SK-N-SH (cell line): ENCODE data around the gene VCAN. TPM values are rescaled to one million over a fixed set of nuclear protein-coding genes. Genes with fewer than 3 reads are reported as not detected.

ENCODE experiments used
- CTCF ChIA-PET: fragments of 300-600, 350-600 bp; formaldehyde crosslinking; extraction: SDS; loops from one replicate; lab custom pipeline; 2021; lab: Yijun Ruan, JAX
- POLR2A ChIA-PET: fragments of 350-600 bp; sonication (Branson Sonifier 250); formaldehyde crosslinking; extraction: SDS; loops from one replicate; lab custom pipeline; 2020; ENCODE audit warnings: antibody characterized with exemption, inconsistent platforms; lab: Yijun Ruan, JAX
- DNase-seq: peaks from one replicate; pipeline ENCODE4 v3.0.0; 2012
- H2AFZ ChIP-seq: fragments of 200-600 bp; sonication (generic); 2 replicates; pipeline ENCODE4 v1.8.1; 2016; ENCODE audit warnings: antibody characterized with exemption, mild to moderate bottlenecking, low read depth
- H3F3A ChIP-seq: fragments of 200-600 bp; sonication (generic); replicated peaks from 2 replicates; pipeline ENCODE3; 2016; ENCODE audit warnings: antibody characterized with exemption, mild to moderate bottlenecking; ENCODE audit not compliant: insufficient read depth
- H3K27ac ChIP-seq, 2 experiments: fragments of 200-500 bp in 1 of 2; fragments of 200-600 bp in 1 of 2; sonication (Bioruptor generic) in 1 of 2; sonication (generic), shearing (Covaris generic) in 1 of 2; 2 replicates each; pipeline versions ENCODE4 v1.5.1 to v1.6.1; 2014 to 2016; ENCODE audit warnings: low read depth in 2 of 2, inconsistent platforms in 1 of 2, low read length in 1 of 2, mild to moderate bottlenecking in 1 of 2, mixed read lengths in 1 of 2
- H3K27me3 ChIP-seq: fragments of 200-600 bp; sonication (generic), shearing (Covaris generic); 2 replicates; pipeline ENCODE4 v1.6.1; 2016; ENCODE audit warnings: mixed run types; ENCODE audit not compliant: insufficient read depth
- H3K36me3 ChIP-seq, 2 experiments: fragments of 200-500 bp in 1 of 2; fragments of 200-600 bp in 1 of 2; sonication (Bioruptor generic) in 1 of 2; sonication (generic) in 1 of 2; replicated peaks in 1 of 2; 2 replicates each; pipeline versions ENCODE3 to v1.5.1; 2014 to 2016; ENCODE audit warnings: low read length in 1 of 2, mild to moderate bottlenecking in 1 of 2; ENCODE audit not compliant: insufficient read depth in 2 of 2, control insufficient read depth in 1 of 2
- H3K4me1 ChIP-seq, 2 experiments: fragments of 200-500 bp in 1 of 2; fragments of 200-600 bp in 1 of 2; sonication (Bioruptor generic) in 1 of 2; sonication (generic), shearing (Covaris generic) in 1 of 2; 2 replicates each; pipeline versions ENCODE4 v1.5.1 to v1.6.1; 2014 to 2016; ENCODE audit warnings: low read depth in 1 of 2, low read length in 1 of 2, mixed run types in 1 of 2; ENCODE audit not compliant: insufficient read depth in 2 of 2, control insufficient read depth in 1 of 2
- H3K4me2 ChIP-seq: fragments of 200-600 bp; sonication (generic), shearing (Covaris generic); 2 replicates; pipeline ENCODE4 v1.6.1; 2017; ENCODE audit warnings: mixed run types
- H3K4me3 ChIP-seq, 2 experiments: fragments of 200-500 bp in 1 of 2; fragments of 200-600 bp in 1 of 2; sonication (Bioruptor generic) in 1 of 2; sonication (generic), shearing (Covaris generic) in 1 of 2; 2 replicates each; pipeline versions ENCODE4 v1.5.1 to v1.8.1; 2014 to 2016; ENCODE audit warnings: low read depth in 2 of 2, inconsistent platforms in 1 of 2, low read length in 1 of 2, mild to moderate bottlenecking in 1 of 2, mixed read lengths in 1 of 2, moderate library complexity in 1 of 2
- H3K79me2 ChIP-seq: fragments of 200-600 bp; sonication (generic); 2 replicates; pipeline ENCODE4 v1.8.1; 2017; ENCODE audit warnings: mild to moderate bottlenecking; ENCODE audit not compliant: insufficient read depth
- H3K9ac ChIP-seq: fragments of 200-600 bp; sonication (generic); 2 replicates; pipeline ENCODE4 v1.6.1; 2017; ENCODE audit warnings: mixed run types
- H3K9me2 ChIP-seq: fragments of 200-600 bp; sonication (generic); 2 replicates; pipeline ENCODE4 v1.6.1; 2017; ENCODE audit warnings: mixed run types
- H3K9me3 ChIP-seq: fragments of 200-600 bp; sonication (generic); 2 replicates; pipeline ENCODE4 v1.6.1; 2017; ENCODE audit warnings: mixed run types, mild to moderate bottlenecking, moderate library complexity
- H4K20me1 ChIP-seq: fragments of 200-600 bp; sonication (generic); 2 replicates; pipeline ENCODE4 v1.6.1; 2017; ENCODE audit warnings: mild to moderate bottlenecking, mixed run types; ENCODE audit not compliant: insufficient read depth
- CHD2 ChIP-seq: fragments of 150-350 bp; IDR thresholded peaks from 2 replicates; pipeline ENCODE4 v1.6.1; 2018; ENCODE audit warnings: low read length; ENCODE audit not compliant: partially characterized antibody
- ELF1 ChIP-seq: IDR thresholded peaks from 2 replicates; pipeline ENCODE4 v1.4.0; 2012
- EP300 ChIP-seq, 2 experiments: IDR thresholded peaks; 2 replicates each; pipeline versions ENCODE4 v1.4.0 to v1.6.1; 2012; ENCODE audit warnings: borderline replicate concordance in 1 of 2, low read depth in 1 of 2, low read length in 1 of 2
- EZH2phosphoT487 ChIP-seq: fragments of 200-600 bp; sonication (generic); IDR thresholded peaks from 2 replicates; pipeline ENCODE4 v1.6.1; 2017; ENCODE audit warnings: low read depth, mixed run types, mild to moderate bottlenecking, antibody characterized with exemption, moderate library complexity, borderline replicate concordance
- FOXJ3 ChIP-seq: sonication (generic); formaldehyde crosslinking; IDR thresholded peaks from 2 replicates; pipeline ENCODE4 v1.5.1; 2020; ENCODE audit warnings: mild to moderate bottlenecking, missing genetic modification reagents
- FOXM1 ChIP-seq: IDR thresholded peaks from 2 replicates; pipeline ENCODE4 v1.4.0; 2012; ENCODE audit warnings: low read depth, mild to moderate bottlenecking
- GATA2 ChIP-seq: sonication (generic); formaldehyde crosslinking; IDR thresholded peaks from 2 replicates; pipeline ENCODE4 v1.5.0; 2020; ENCODE audit warnings: mild to moderate bottlenecking, missing genetic modification reagents
- JUND ChIP-seq: IDR thresholded peaks from 2 replicates; pipeline ENCODE4 v1.4.0; 2012
- MXI1 ChIP-seq: IDR thresholded peaks from 2 replicates; pipeline ENCODE4 v1.6.1; 2012; ENCODE audit warnings: mild to moderate bottlenecking, low read depth, low read length, improper control_type of control experiment
- NFIC ChIP-seq: IDR thresholded peaks from 2 replicates; pipeline ENCODE4 v1.4.0; 2012; ENCODE audit warnings: borderline replicate concordance
- PBX3 ChIP-seq: IDR thresholded peaks from 2 replicates; pipeline ENCODE4; 2012
- POLR2AphosphoS5 ChIP-seq: IDR thresholded peaks from 2 replicates; pipeline ENCODE4 v1.6.1; 2012; ENCODE audit warnings: low read depth, low read length
- RAD21 ChIP-seq: IDR thresholded peaks from 2 replicates; pipeline ENCODE4 v1.6.1; 2012; ENCODE audit warnings: mild to moderate bottlenecking, low read length
- RCOR1 ChIP-seq: fragments of 150-350 bp; IDR thresholded peaks from 2 replicates; pipeline ENCODE4 v1.6.1; 2017; ENCODE audit warnings: antibody characterized with exemption, low read length
- REST ChIP-seq: IDR thresholded peaks from 2 replicates; pipeline ENCODE4 v1.6.1; 2012; ENCODE audit warnings: mild to moderate bottlenecking, low read depth, low read length, moderate library complexity
- RFX5 ChIP-seq: IDR thresholded peaks from 2 replicates; pipeline ENCODE4 v1.6.1; 2012; ENCODE audit warnings: mild to moderate bottlenecking, improper control_type of control experiment, low read length
- SIN3A ChIP-seq: IDR thresholded peaks from 2 replicates; pipeline ENCODE4 v1.6.1; 2012; ENCODE audit warnings: low read depth, mild to moderate bottlenecking, low read length, moderate library complexity, borderline replicate concordance
- SMC3 ChIP-seq: IDR thresholded peaks from 2 replicates; pipeline ENCODE4 v1.6.1; 2012; ENCODE audit warnings: low read depth, low read length, improper control_type of control experiment
- TAF1 ChIP-seq: IDR thresholded peaks from 2 replicates; pipeline ENCODE4 v1.6.1; 2012; ENCODE audit warnings: low read depth, mild to moderate bottlenecking, low read length, moderate library complexity, borderline replicate concordance
- TCF12 ChIP-seq: IDR thresholded peaks from 2 replicates; pipeline ENCODE4 v1.4.0; 2012
- TEAD4 ChIP-seq: IDR thresholded peaks from 2 replicates; pipeline ENCODE4 v1.4.0; 2012; ENCODE audit warnings: mild to moderate bottlenecking, borderline replicate concordance; ENCODE audit not compliant: insufficient read depth
- USF1 ChIP-seq: IDR thresholded peaks from 2 replicates; pipeline ENCODE4 v1.4.0; 2012; ENCODE audit warnings: low read depth, borderline replicate concordance
- YY1 ChIP-seq: IDR thresholded peaks from 2 replicates; pipeline ENCODE4 v1.4.0; 2012; ENCODE audit warnings: low read depth, mild to moderate bottlenecking
- WGBS: methylation state at CpG from one replicate; pipeline ENCODE4 v1.1.6; 2017; ENCODE audit warnings: low lambda C conversion rate; 5-methylcytosine and 5-hydroxymethylcytosine counted together
- polyA plus RNA-seq, 3 experiments: library from polyadenylated mRNA; depleted of rRNA; stranded (reverse); fragments of >200 nt; gene quantifications; 2 replicates each; pipeline ENCODE4 v1.2.3, GENCODE V29; 2012
- TF ChIP-seq, protein P1 (sequence below): IDR thresholded peaks from 2 replicates; pipeline ENCODE4 v1.4.0; 2012; ENCODE audit warnings: low read depth
- TF ChIP-seq, protein P2 (sequence below): fragments of 200-600 bp; sonication (generic); IDR thresholded peaks from 2 replicates; pipeline ENCODE4 v1.6.1; 2017; ENCODE audit warnings: antibody characterized with exemption, mild to moderate bottlenecking, moderate library complexity

Gene VCAN
- polyA plus RNA-seq (2012; rRNA removed): 142 and 147 TPM in 2 replicates
- 128 and 146 TPM in 2 replicates for polyA plus RNA-seq (2012; cell fraction: cytosol; rRNA removed)
- 105 and 212 TPM in 2 replicates for polyA plus RNA-seq (2012; cell fraction: nucleus; rRNA removed)

GRCh38 chr5:83471405-83472212 is at the start of gene VCAN:
Gene VCAN, plus strand, starts transcription at chr5:83471744. Its CDS starts 11,775 bp downstream, at chr5:83483519.
- Histone ChIP-seq H3K79me2 (peaks cover 35% of the 10 kb centered on the region), H2AFZ (peak within 1 kb of the TSS; percentile 54), H3K27me3 (no peaks in the 10 kb centered on the region), H3K4me2 (peak within 1 kb of the TSS; percentile 92), H3K9me3 (no peaks in the 10 kb centered on the region), H3K36me3 (no peaks in the 10 kb centered on the region), H3K9me2 (no peaks in the 10 kb centered on the region), H3K9ac (peak within 1 kb of the TSS; percentile 93), H4K20me1 (no peaks in the 10 kb centered on the region; the same call in 1 of the 2 replicates), H3K4me3 (peak within 1 kb of the TSS; percentile 67 to 95), H3K4me1 (peaks cover 8% of the 10 kb centered on the region in 2 experiments; a peak in 3 of 4 replicates), H3K27ac (peak within 1 kb of the TSS; percentile 92 to 93), H3F3A (peaks cover 23% of the 10 kb centered on the region)
- DNase-seq: peak; percentile 59
- under 1% methylated on average over 20 of the region's 43 CpGs for WGBS
- ChIA-PET POLR2A (no interaction called here), CTCF (interaction anchor here (0.6 to 3.3 kb wide), 14 partner anchors 10 to 1158 kb away, joined by 3 to 32 read pairs (median 4); no protein-coding TSS in a partner anchor)
- TF ChIP-seq TAF1 (peak; percentile 87), RCOR1 (no peak), EZH2phosphoT487 (no peak), PBX3 (peak; percentile 34), REST (no peak), POLR2AphosphoS5 (peak; percentile 96), RFX5 (no peak), SIN3A (peak; percentile 51; the same call in 1 of the 2 replicates), FOXJ3 (CRISPR knock-in tag) (no peak), SMC3 (no peak), RAD21 (no peak), GATA2 (CRISPR knock-in tag) (no peak), TCF12 (no peak; the same call in 1 of the 2 replicates), NFIC (no peak), FOXM1 (no peak), MXI1 (no peak; the same call in 1 of the 2 replicates), EP300 (IDR thresholded peaks at IDR 0.05; ENCODE audit: borderline replicate concordance in 1 of 2, low read depth in 1 of 2, low read length in 1 of 2) (no peak), JUND (no peak), TEAD4 (no peak), ELF1 (no peak), CHD2 (no peak), YY1 (0 out of 2 replicates have a peak, but pooled peaks have one; percentile 29), USF1 (no peak)
- TF ChIP-seq, protein P1, sequence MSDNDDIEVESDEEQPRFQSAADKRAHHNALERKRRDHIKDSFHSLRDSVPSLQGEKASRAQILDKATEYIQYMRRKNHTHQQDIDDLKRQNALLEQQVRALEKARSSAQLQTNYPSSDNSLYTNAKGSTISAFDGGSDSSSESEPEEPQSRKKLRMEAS: peak; percentile 39; the same call in 1 of the 2 replicates
- TF ChIP-seq, protein P2, sequence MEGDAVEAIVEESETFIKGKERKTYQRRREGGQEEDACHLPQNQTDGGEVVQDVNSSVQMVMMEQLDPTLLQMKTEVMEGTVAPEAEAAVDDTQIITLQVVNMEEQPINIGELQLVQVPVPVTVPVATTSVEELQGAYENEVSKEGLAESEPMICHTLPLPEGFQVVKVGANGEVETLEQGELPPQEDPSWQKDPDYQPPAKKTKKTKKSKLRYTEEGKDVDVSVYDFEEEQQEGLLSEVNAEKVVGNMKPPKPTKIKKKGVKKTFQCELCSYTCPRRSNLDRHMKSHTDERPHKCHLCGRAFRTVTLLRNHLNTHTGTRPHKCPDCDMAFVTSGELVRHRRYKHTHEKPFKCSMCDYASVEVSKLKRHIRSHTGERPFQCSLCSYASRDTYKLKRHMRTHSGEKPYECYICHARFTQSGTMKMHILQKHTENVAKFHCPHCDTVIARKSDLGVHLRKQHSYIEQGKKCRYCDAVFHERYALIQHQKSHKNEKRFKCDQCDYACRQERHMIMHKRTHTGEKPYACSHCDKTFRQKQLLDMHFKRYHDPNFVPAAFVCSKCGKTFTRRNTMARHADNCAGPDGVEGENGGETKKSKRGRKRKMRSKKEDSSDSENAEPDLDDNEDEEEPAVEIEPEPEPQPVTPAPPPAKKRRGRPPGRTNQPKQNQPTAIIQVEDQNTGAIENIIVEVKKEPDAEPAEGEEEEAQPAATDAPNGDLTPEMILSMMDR: no peak
